Lower leg skin (tissue), 4 donors: ENCODE data around the gene EEF1AKMT4. TPM values are rescaled to one million over a fixed set of nuclear protein-coding genes. Genes with fewer than 3 reads are reported as not detected.

Source experiments
- DNase-seq, 2 donors: peaks; one replicate each; pipeline ENCODE4 v3.0.0-alpha.2; 2019; ENCODE audit warnings: low spot score in 2 of 2
- H3K4me3 ChIP-seq: fragments of 200-600 bp; sonication (generic); 2 replicates; pipeline ENCODE4 v1.5.1; 2017; ENCODE audit warnings: mild to moderate bottlenecking, low read depth; ENCODE audit not compliant: poor library complexity, severe bottlenecking
- POLR2A ChIP-seq, 2 donors: fragments of 450-650 bp; IDR thresholded peaks; one replicate each; pipeline ENCODE4 v1.6.1; 2016 to 2017; ENCODE audit warnings: antibody characterized with exemption in 2 of 2, mild to moderate bottlenecking in 1 of 2, moderate library complexity in 1 of 2
- WGBS, 2 donors: methylation state at CpG; one replicate each; pipeline ENCODE4 v1.1.5; 2018; 5-methylcytosine and 5-hydroxymethylcytosine counted together
- intact Hi-C: fragments of 100-400 bp; cut with DNase I; formaldehyde crosslinking; loops from one replicate; pipeline ENCODE4 v1.15.0; 2023; ENCODE audit warnings: low total_unique reads
- total RNA-seq, 4 donors: library from RNA; depleted of rRNA; stranded (reverse); fragments of >200 nt; gene quantifications; one replicate each; pipeline ENCODE4 v1.1.0, GENCODE V29; 2016
- TF ChIP-seq, protein P1 (sequence below), 3 donors: fragments of 450-650 bp; IDR thresholded peaks; one replicate each; pipeline ENCODE4 v1.5.1; 2016; ENCODE audit warnings: antibody characterized with exemption in 3 of 3, mild to moderate bottlenecking in 3 of 3, moderate library complexity in 2 of 3

The EEF1AKMT4 gene
- total RNA-seq, 4 donors from 2014 or later = 4.3 to 7.7 (median 6.1) TPM

DNA sequence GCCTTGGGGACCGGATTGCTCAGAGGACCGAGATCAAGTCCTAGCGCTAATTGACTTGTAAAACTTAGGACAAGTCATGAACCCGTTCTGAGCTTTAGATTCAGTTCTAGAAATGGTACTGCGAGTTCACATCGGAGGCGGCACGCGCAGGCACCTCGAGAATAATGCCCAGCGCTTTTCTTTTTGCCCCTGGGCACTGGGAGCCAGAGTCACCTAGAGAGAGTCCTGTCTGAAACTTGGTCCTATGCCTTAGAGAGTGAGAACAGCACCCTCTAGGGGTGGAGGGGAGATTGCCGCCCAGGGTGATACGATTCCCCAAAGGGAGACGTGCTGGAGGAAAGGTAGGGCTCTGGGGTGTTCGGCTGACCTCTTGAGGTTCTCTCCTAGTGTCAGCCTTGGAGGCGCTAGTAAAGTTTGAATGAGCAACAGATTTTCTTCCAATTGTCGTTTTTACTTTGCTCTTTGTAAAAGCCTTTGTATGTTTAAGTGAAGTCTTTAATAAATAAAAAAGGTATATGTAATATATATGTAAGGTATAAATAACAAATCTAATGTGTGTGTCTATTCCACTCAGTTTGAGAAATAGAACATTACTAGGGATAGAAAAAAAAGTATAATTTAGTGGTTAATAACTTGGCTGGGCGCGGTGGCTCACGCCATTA lies 826 bp downstream of the EEF1AKMT4 start:
- intact Hi-C loops = no loop called here
- TF ChIP-seq, protein P1, sequence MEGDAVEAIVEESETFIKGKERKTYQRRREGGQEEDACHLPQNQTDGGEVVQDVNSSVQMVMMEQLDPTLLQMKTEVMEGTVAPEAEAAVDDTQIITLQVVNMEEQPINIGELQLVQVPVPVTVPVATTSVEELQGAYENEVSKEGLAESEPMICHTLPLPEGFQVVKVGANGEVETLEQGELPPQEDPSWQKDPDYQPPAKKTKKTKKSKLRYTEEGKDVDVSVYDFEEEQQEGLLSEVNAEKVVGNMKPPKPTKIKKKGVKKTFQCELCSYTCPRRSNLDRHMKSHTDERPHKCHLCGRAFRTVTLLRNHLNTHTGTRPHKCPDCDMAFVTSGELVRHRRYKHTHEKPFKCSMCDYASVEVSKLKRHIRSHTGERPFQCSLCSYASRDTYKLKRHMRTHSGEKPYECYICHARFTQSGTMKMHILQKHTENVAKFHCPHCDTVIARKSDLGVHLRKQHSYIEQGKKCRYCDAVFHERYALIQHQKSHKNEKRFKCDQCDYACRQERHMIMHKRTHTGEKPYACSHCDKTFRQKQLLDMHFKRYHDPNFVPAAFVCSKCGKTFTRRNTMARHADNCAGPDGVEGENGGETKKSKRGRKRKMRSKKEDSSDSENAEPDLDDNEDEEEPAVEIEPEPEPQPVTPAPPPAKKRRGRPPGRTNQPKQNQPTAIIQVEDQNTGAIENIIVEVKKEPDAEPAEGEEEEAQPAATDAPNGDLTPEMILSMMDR (IDR thresholded peaks at IDR 0.05) = peak in 1 of 3 donors; percentile 76
- no peak for TF ChIP-seq POLR2A (IDR thresholded peaks at IDR 0.05)
- DNase-seq = peak; percentile 87 to 97
- peak overlapping the region; percentile 41 for H3K4me3 ChIP-seq
- WGBS, 2 donors = 14 to 17% methylated on average over 16 to 20 of the region's 20 CpGs

DNA sequence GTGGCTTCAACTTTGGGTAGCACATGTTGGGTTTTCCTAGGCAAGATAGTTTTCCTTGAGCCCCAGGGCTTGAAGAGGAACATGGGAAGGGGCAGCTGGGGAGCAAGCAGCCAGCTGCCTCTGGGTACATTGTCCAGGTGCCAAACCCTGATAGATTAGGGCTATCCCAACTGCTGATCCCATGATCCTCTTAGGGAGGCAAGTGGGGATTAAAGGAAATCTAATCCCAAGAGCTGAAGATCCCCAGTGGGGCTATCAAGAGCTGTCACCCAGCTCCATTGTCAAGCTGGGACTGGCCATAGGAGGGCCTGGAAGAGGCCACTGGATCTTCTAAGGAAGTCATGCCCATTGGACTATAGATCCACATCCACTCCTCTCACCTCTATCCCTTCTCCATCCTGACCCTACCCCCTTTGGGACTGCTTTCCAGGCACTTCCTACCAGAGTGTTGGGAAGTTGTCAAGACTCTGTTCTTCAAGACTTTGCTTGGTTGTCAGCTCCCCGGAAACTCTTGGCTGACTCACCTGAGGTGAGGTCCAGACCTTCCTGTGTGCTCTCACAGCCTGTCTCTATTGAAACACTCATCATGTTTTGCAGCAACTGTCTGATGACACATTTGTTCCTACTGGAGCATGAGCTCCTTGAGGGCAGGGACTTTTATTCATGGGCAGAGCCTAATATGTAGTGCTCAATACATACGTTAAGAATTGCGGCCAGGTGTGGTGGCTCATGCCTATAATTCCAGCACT lies 6.0 kb downstream of the EEF1AKMT4 start:
- intact Hi-C loops = no loop called here
- WGBS, 2 donors = 92 to 94% methylated on average over 3 of the region's 3 CpGs

DNA sequence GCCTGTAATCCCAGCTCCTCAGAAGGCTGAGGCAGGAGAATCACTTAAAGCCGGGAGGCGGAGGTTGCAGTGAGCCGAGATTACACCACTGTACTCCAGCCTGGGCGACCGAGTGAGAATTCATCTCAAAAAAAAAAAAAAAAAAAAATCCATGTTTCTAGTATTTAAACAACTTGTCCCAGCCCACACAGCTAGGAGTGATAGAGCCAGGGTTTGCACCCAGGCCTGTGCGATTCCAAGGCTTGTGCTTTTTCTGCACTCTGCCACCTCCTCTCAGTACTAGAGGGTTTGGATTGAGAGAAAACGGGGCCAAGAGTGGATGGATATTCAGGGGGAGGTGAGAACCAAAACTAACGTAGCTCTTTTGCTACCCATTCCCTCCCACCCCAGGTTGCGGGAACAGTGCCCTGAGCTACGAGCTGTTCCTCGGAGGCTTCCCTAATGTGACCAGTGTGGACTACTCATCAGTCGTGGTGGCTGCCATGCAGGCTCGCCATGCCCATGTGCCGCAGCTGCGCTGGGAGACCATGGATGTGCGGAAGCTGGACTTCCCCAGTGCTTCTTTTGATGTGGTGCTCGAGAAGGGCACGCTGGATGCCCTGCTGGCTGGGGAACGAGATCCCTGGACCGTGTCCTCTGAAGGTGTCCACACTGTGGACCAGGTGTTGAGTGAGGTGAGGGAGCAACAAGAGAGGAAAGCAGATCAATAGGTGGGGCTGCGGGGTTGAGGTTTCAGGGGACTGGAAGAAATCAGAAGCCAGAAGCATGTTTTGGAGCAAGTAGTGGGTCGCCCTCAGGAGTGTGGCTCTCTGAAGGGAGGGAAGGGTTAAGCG lies 7.8 kb downstream of the EEF1AKMT4 start:
- intact Hi-C loops = no loop called here
- 91 to 93% methylated on average over 23 of the region's 23 CpGs for WGBS, 2 donors
- DNase-seq = no peak
- no peak overlapping the region for H3K4me3 ChIP-seq
- no peak for TF ChIP-seq POLR2A (IDR thresholded peaks at IDR 0.05)
- TF ChIP-seq, protein P1 (IDR thresholded peaks at IDR 0.05) = no peak

More for the DNA sequence above, 6.0 kb downstream of the EEF1AKMT4 start:
- no peak for DNase-seq
- TF ChIP-seq POLR2A (IDR thresholded peaks at IDR 0.05) = no peak
- TF ChIP-seq, protein P1 (IDR thresholded peaks at IDR 0.05) = no peak
- H3K4me3 ChIP-seq = no peak overlapping the region

DNA sequence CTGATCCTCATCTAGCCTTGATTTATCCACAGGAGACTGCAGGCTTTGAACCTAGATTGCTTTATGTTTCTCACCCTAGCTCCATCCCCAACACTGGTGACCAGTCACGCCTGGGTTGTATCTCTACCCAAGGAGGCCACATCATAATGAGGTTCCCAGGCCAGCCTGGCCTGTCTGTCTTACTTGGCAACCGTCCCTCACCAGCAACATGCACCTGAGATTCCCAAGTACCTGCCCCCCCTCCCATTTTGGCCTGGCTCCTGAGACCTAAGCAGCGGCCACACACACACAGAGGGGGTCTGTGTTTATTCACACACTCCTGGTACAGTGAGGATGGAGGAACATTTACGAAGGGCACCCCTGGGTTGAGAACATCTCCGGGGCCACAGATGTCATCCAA lies 9.5 kb downstream of the EEF1AKMT4 start:
- H3K4me3 ChIP-seq = no peak overlapping the region
- WGBS, 2 donors = 91 to 92% methylated on average over 5 of the region's 5 CpGs
- TF ChIP-seq POLR2A (IDR thresholded peaks at IDR 0.05) = no peak
- TF ChIP-seq, protein P1 (IDR thresholded peaks at IDR 0.05) = no peak
- intact Hi-C loops = no loop called here
- no peak for DNase-seq

DNA sequence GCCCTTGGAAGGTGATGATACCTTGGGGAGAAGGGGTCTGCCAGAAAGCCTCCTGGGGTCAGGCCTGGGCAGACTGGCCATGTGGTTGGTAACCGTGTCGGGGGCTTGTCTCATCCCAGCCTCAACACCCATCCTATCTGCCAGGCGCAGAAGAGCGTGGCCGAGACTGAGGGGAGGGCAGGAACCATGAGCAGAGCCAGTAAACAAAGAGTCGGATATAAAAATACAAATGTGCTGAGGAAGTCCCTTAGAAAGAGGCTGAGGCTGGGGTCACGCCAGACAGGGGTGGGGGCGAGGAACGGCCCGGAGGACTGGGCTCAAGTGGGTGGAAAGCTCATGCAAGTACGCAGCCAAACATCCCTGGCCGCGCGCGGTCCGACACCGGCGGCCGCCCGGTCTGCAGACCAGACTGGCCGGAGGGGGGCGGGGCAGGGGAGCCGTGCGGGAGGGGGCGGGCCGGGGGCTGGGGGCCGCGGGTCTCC lies 10.0 kb downstream of the EEF1AKMT4 start:
- WGBS, 2 donors = 26 to 44% methylated on average over 19 to 21 of the region's 28 CpGs
- intact Hi-C loops = no loop called here
- H3K4me3 ChIP-seq = no peak overlapping the region
- TF ChIP-seq, protein P1 (IDR thresholded peaks at IDR 0.05) = no peak
- TF ChIP-seq POLR2A (IDR thresholded peaks at IDR 0.05) = no peak
- no peak for DNase-seq
